SU-DHL-6 (cell line): ENCODE results near the gene SLCO3A1.

Experiments used
- H2AFZ ChIP-seq: fragments of 200-600 bp; sonication (generic); 2 replicates; pipeline ENCODE4 v1.6.1; 2014; ENCODE audit warnings: low read depth, mild to moderate bottlenecking, moderate library complexity, mixed read lengths, antibody characterized with exemption, low read length; ENCODE audit not compliant: severe bottlenecking
- H3F3A ChIP-seq: fragments of 200-600 bp; shearing (Covaris generic); 2 replicates; pipeline ENCODE4 v1.6.0; 2016; ENCODE audit warnings: antibody characterized with exemption, mild to moderate bottlenecking; ENCODE audit not compliant: insufficient read depth
- H3K27ac ChIP-seq: fragments of 200-600 bp; sonication (generic); 2 replicates; pipeline ENCODE4 v1.5.1; 2016; ENCODE audit warnings: low read depth, mild to moderate bottlenecking, low read length, moderate library complexity, mixed read lengths
- H3K27me3 ChIP-seq: fragments of 200-600 bp; sonication (generic), shearing (Covaris generic); 2 replicates; pipeline ENCODE4 v1.6.0; 2014; ENCODE audit warnings: mild to moderate bottlenecking, low read length
- H3K36me3 ChIP-seq: fragments of 200-600 bp; sonication (generic); 2 replicates; pipeline ENCODE4 v1.6.1; 2014; ENCODE audit warnings: mild to moderate bottlenecking, low read length, mixed read lengths
- H3K4me2 ChIP-seq: fragments of 300-600, 200-600 bp; shearing (Covaris generic), sonication (generic); 2 replicates; pipeline ENCODE4 v1.6.0; 2014; ENCODE audit warnings: low read length, low read depth, mild to moderate bottlenecking; ENCODE audit not compliant: poor library complexity, severe bottlenecking
- H3K4me3 ChIP-seq: fragments of 200-600 bp; sonication (generic); 2 replicates; pipeline ENCODE4 v1.5.1; 2014; ENCODE audit warnings: antibody characterized with exemption, low read length, mild to moderate bottlenecking, mixed read lengths; ENCODE audit not compliant: insufficient read depth, poor library complexity, severe bottlenecking
- H3K79me2 ChIP-seq: fragments of 200-600 bp; sonication (generic); 2 replicates; pipeline ENCODE4 v1.6.1; 2014; ENCODE audit warnings: mild to moderate bottlenecking, low read length, moderate library complexity; ENCODE audit not compliant: insufficient read depth
- H3K9ac ChIP-seq: fragments of 200-600 bp; sonication (generic); 2 replicates; pipeline ENCODE4 v1.7.0; 2014; ENCODE audit warnings: mild to moderate bottlenecking, low read length
- H3K9me2 ChIP-seq: fragments of 200-600 bp; sonication (generic); replicated peaks from 2 replicates; pipeline ENCODE4 v1.6.1; 2014; ENCODE audit warnings: low read length; ENCODE audit not compliant: insufficient read depth
- H3K9me3 ChIP-seq: fragments of 200-600 bp; sonication (generic); 2 replicates; pipeline ENCODE4 v1.6.1; 2014; ENCODE audit warnings: low read length, mixed read lengths; ENCODE audit not compliant: insufficient read depth
- H4K20me1 ChIP-seq: fragments of 200-600 bp; sonication (generic); 2 replicates; pipeline ENCODE4 v1.6.1; 2014; ENCODE audit warnings: low read depth, mild to moderate bottlenecking, antibody characterized with exemption, low read length, moderate library complexity, mixed read lengths
- EZH2phosphoT487 ChIP-seq: fragments of 200-600 bp; sonication (generic), shearing (Covaris generic); conservative IDR thresholded peaks from 2 replicates; pipeline ENCODE4 v1.6.1; 2018; ENCODE audit warnings: mild to moderate bottlenecking, antibody characterized with exemption, low read length, moderate library complexity, mixed read lengths
- TF ChIP-seq, protein P1 (sequence below): fragments of 200-600 bp; sonication (generic); IDR thresholded peaks from one replicate; pipeline ENCODE4 v1.5.1; 2017; ENCODE audit warnings: antibody characterized with exemption, mild to moderate bottlenecking, low read length, moderate library complexity; ENCODE audit not compliant: insufficient read depth, poor library complexity, severe bottlenecking

SLCO3A1 gene

DNA sequence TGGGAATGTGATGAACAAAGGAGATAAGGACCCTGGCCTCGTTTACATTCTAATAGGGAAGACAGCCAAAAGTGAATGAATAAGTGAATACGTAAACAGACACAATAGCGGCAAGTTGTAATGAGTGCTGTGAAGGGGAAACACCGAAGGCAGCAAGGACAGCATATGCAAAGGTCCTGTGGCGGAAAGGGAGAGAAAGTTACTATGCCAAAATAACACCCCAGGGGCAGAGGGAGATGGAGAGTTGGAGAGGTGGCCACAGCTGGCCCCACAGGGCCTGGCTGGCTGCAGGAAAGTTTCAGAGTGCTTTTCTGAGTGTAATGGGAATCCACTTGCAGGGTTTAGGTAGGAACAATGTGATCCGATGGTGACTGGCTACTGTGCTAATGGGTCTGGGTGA, 91.9 kb downstream of the SLCO3A1 start:
- H3K27ac ChIP-seq: no peak overlapping the region
- H3K9ac ChIP-seq: no peak overlapping the region
- H3K4me3 ChIP-seq: no peak overlapping the region
- no peaks in the 10 kb centered on the region for H3K9me2 ChIP-seq
- no peaks in the 10 kb centered on the region for H3F3A ChIP-seq
- H4K20me1 ChIP-seq: peaks cover 19% of the 10 kb centered on the region; the same call in 1 of the 2 replicates
- H3K79me2 ChIP-seq: peaks cover 4% of the 10 kb centered on the region; the same call in 1 of the 2 replicates
- no peak overlapping the region for H3K4me2 ChIP-seq
- no peaks in the 10 kb centered on the region for H3K9me3 ChIP-seq
- TF ChIP-seq, protein P1, sequence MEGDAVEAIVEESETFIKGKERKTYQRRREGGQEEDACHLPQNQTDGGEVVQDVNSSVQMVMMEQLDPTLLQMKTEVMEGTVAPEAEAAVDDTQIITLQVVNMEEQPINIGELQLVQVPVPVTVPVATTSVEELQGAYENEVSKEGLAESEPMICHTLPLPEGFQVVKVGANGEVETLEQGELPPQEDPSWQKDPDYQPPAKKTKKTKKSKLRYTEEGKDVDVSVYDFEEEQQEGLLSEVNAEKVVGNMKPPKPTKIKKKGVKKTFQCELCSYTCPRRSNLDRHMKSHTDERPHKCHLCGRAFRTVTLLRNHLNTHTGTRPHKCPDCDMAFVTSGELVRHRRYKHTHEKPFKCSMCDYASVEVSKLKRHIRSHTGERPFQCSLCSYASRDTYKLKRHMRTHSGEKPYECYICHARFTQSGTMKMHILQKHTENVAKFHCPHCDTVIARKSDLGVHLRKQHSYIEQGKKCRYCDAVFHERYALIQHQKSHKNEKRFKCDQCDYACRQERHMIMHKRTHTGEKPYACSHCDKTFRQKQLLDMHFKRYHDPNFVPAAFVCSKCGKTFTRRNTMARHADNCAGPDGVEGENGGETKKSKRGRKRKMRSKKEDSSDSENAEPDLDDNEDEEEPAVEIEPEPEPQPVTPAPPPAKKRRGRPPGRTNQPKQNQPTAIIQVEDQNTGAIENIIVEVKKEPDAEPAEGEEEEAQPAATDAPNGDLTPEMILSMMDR: no peak
- TF ChIP-seq EZH2phosphoT487: no peak
- H2AFZ ChIP-seq: no peak overlapping the region
- no peaks in the 10 kb centered on the region for H3K27me3 ChIP-seq
- H3K36me3 ChIP-seq: no peaks in the 10 kb centered on the region

DNA sequence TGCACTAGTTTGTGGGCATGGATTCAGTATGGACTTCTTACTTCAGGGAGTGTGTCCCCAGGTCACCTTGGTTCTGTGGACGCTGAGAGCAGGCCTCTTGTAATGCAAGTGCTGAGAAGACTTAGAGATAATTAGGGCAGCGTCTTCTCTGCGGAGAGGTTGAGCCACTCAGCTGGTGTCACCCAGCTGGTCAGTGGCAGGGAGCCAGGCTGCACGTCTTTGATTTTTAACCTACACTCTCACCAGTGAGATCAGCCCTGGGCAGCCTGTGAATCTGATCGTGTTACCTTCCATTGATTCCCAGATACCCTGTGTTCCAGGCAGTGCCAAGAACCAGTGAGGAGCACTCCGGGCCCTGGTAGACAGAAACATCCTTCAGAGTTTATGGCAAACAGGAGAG, 92.6 kb downstream of the SLCO3A1 start:
- Histone ChIP-seq H3F3A (no peaks in the 10 kb centered on the region), H2AFZ (no peak overlapping the region), H3K9me2 (no peaks in the 10 kb centered on the region), H3K27ac (no peak overlapping the region), H3K4me2 (no peak overlapping the region), H3K27me3 (no peaks in the 10 kb centered on the region), H3K9me3 (no peaks in the 10 kb centered on the region), H3K9ac (no peak overlapping the region), H3K79me2 (peaks cover 4% of the 10 kb centered on the region; the same call in 1 of the 2 replicates), H3K4me3 (no peak overlapping the region), H3K36me3 (no peaks in the 10 kb centered on the region), H4K20me1 (peaks cover 19% of the 10 kb centered on the region; the same call in 1 of the 2 replicates)
- TF ChIP-seq EZH2phosphoT487: no peak
- TF ChIP-seq, protein P1: no peak

DNA sequence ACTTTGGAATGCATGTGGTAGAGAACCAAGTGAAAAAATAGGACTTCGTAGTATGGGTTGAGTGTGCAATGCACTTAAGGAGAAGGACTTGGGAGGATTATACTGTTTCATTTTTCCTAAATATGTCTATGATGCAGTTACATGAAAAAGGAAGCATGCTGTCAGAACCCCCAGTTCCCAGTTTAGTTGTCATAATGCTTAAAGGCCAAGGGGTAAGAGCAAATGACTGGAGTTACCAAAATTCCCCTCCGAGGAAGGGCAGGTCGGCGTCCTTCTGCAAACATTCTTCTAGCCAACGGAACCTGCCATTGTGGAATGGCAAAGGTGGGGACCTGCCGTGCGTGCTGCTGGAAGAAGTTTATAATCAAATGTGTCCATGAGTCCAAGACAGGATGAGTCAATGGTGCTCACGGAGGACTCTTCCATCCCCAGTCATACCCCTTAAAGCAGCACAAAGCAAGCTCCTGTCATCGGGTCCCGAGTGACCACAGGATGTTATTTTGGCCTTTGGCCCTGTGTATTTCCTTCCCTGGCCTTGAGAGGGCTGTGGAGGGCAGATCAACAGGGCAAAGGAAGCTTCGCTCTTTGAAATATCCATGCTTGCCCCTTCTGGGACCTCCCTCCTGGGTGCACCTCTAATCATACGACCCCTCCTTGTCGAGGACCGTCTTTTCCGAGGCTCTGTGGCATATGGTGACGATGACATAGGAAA, 93.2 kb downstream of the SLCO3A1 start:
- no peak overlapping the region for H2AFZ ChIP-seq
- TF ChIP-seq, protein P1: no peak
- TF ChIP-seq EZH2phosphoT487: no peak
- no peaks in the 10 kb centered on the region for H3F3A ChIP-seq
- H3K27me3 ChIP-seq: no peaks in the 10 kb centered on the region
- peaks cover 19% of the 10 kb centered on the region; the same call in 1 of the 2 replicates for H4K20me1 ChIP-seq
- no peaks in the 10 kb centered on the region for H3K9me2 ChIP-seq
- peaks cover 4% of the 10 kb centered on the region; the same call in 1 of the 2 replicates for H3K79me2 ChIP-seq
- H3K4me3 ChIP-seq: no peak overlapping the region
- no peaks in the 10 kb centered on the region for H3K9me3 ChIP-seq
- no peak overlapping the region for H3K27ac ChIP-seq
- H3K9ac ChIP-seq: no peak overlapping the region
- H3K36me3 ChIP-seq: no peaks in the 10 kb centered on the region
- no peak overlapping the region for H3K4me2 ChIP-seq
